Thyroid gland (tissue), 4 donors: ENCODE data around the gene PRKCH. TPM values are rescaled to one million over a fixed set of nuclear protein-coding genes. Genes with fewer than 3 reads are reported as not detected.

ENCODE experiments used
- DNase-seq, 2 donors: peaks; one replicate each; pipeline ENCODE4 v3.0.0-alpha.2; 2019
- H3K27ac ChIP-seq, 3 donors: fragments of 200-600 bp; sonication (generic); 1 replicate in 2 of 3; 2 replicates in 1 of 3; pipeline ENCODE4 v1.5.1; 2016 to 2019; ENCODE audit warnings: mild to moderate bottlenecking in 1 of 3, moderate library complexity in 1 of 3
- H3K27me3 ChIP-seq: fragments of 200-600 bp; sonication (generic); one replicate; pipeline ENCODE4 v1.5.1; 2019
- H3K36me3 ChIP-seq, 2 donors: fragments of 200-600 bp; sonication (generic); one replicate each; pipeline ENCODE4 v1.5.1; 2016 to 2019
- H3K4me1 ChIP-seq, 2 donors: fragments of 200-600 bp; sonication (generic); one replicate each; pipeline ENCODE4 v1.5.1; 2017 to 2019
- H3K4me3 ChIP-seq, 3 donors: fragments of 200-600 bp; sonication (generic); replicated peaks in 1 of 3; 1 replicate in 2 of 3; 2 replicates in 1 of 3; pipeline ENCODE4 v1.5.1; 2016; ENCODE audit warnings: mild to moderate bottlenecking in 1 of 3
- H3K9me3 ChIP-seq: fragments of 200-600 bp; sonication (generic); one replicate; pipeline ENCODE4 v1.5.1; 2017
- CTCF ChIP-seq, 6 experiments: fragments of 200-600 bp in 3 of 6; fragments of 450-650 bp in 3 of 6; sonication (generic) in 3 of 6; IDR thresholded peaks; one replicate each; pipeline ENCODE4 v1.5.1; 2016 to 2019; ENCODE audit warnings: antibody characterized with exemption in 6 of 6, mild to moderate bottlenecking in 2 of 6, inconsistent platforms in 1 of 6, moderate library complexity in 1 of 6
- POLR2A ChIP-seq, 2 donors: fragments of 450-650 bp; IDR thresholded peaks; one replicate each; pipeline ENCODE4 v1.6.1; 2017; ENCODE audit warnings: antibody characterized with exemption in 2 of 2, mild to moderate bottlenecking in 2 of 2, moderate library complexity in 1 of 2
- WGBS, 2 donors: methylation state at CpG; one replicate each; pipeline ENCODE4 v1.1.5; 2017; 5-methylcytosine and 5-hydroxymethylcytosine counted together
- intact Hi-C: fragments of 100-400 bp; cut with DNase I; formaldehyde crosslinking; loops from one replicate; pipeline ENCODE4 v1.15.1; 2023
- total RNA-seq, 4 donors: library from RNA; depleted of rRNA; stranded (reverse); fragments of >200 nt; gene quantifications; one replicate each; pipeline ENCODE4 v1.2.3, GENCODE V29; 2016

The PRKCH gene
- total RNA-seq, 4 donors from 2014 or later, result 34.0 to 68.7 (median 49.8) TPM

- no peak overlapping the region for H3K4me3 ChIP-seq
- WGBS, 2 donors, result 86% methylated on average over 5 of the region's 6 CpGs
- no peak for DNase-seq
- no peaks in the 10 kb centered on the region for H3K4me1 ChIP-seq
- no peaks in the 10 kb centered on the region for H3K27me3 ChIP-seq
- TF ChIP-seq POLR2A (IDR thresholded peaks at IDR 0.05) (no peak), CTCF (IDR thresholded peaks at IDR 0.05) (no peak)
- intact Hi-C loops, result no loop called here
- no peak overlapping the region for H3K27ac ChIP-seq
- no peaks in the 10 kb centered on the region for H3K36me3 ChIP-seq
- no peaks in the 10 kb centered on the region for H3K9me3 ChIP-seq
These were observed 73.8 kb downstream of the PRKCH start for GRCh38 chr14:61395115-61395725.

GRCh38 chr14:61396279-61396678 is 74.9 kb downstream of the PRKCH start:
- WGBS, 2 donors, result 83 to 92% methylated on average over 1 of the region's 1 CpG
- Histone ChIP-seq H3K27me3 (no peaks in the 10 kb centered on the region), H3K4me1 (no peaks in the 10 kb centered on the region), H3K27ac (no peak overlapping the region), H3K4me3 (no peak overlapping the region), H3K36me3 (no peaks in the 10 kb centered on the region), H3K9me3 (no peaks in the 10 kb centered on the region)
- intact Hi-C loops, result no loop called here
- TF ChIP-seq POLR2A (IDR thresholded peaks at IDR 0.05) (no peak), CTCF (IDR thresholded peaks at IDR 0.05) (no peak)
- no peak for DNase-seq

- intact Hi-C loops, result no loop called here
- no peak overlapping the region for H3K27ac ChIP-seq
- 89 to 95% methylated on average over 3 of the region's 3 CpGs for WGBS, 2 donors
- no peak for DNase-seq
- H3K4me3 ChIP-seq, result no peak overlapping the region
- TF ChIP-seq POLR2A (IDR thresholded peaks at IDR 0.05) (no peak), CTCF (IDR thresholded peaks at IDR 0.05) (no peak)
- no peaks in the 10 kb centered on the region for H3K9me3 ChIP-seq
- no peaks in the 10 kb centered on the region for H3K36me3 ChIP-seq
- H3K27me3 ChIP-seq, result no peaks in the 10 kb centered on the region
- no peaks in the 10 kb centered on the region for H3K4me1 ChIP-seq
These were observed 75.3 kb downstream of the PRKCH start for GRCh38 chr14:61396694-61397093.

GRCh38 chr14:61397615-61398014 is 76.2 kb downstream of the PRKCH start:
- H3K9me3 ChIP-seq, result no peaks in the 10 kb centered on the region
- H3K36me3 ChIP-seq, result no peaks in the 10 kb centered on the region
- H3K4me3 ChIP-seq, result no peak overlapping the region
- no peak for DNase-seq
- H3K27ac ChIP-seq, result no peak overlapping the region
- 87 to 94% methylated on average over 3 of the region's 3 CpGs for WGBS, 2 donors
- TF ChIP-seq POLR2A (IDR thresholded peaks at IDR 0.05) (no peak), CTCF (IDR thresholded peaks at IDR 0.05) (no peak)
- intact Hi-C loops, result no loop called here
- no peaks in the 10 kb centered on the region for H3K4me1 ChIP-seq
- no peaks in the 10 kb centered on the region for H3K27me3 ChIP-seq

GRCh38 chr14:61398221-61398620 is 76.8 kb downstream of the PRKCH start:
- WGBS, 2 donors, result 92 to 96% methylated on average over 2 of the region's 2 CpGs
- H3K4me3 ChIP-seq, result no peak overlapping the region
- H3K36me3 ChIP-seq, result no peaks in the 10 kb centered on the region
- H3K9me3 ChIP-seq, result no peaks in the 10 kb centered on the region
- intact Hi-C loops, result no loop called here
- no peak for DNase-seq
- no peaks in the 10 kb centered on the region for H3K27me3 ChIP-seq
- no peak overlapping the region for H3K27ac ChIP-seq
- H3K4me1 ChIP-seq, result no peaks in the 10 kb centered on the region
- no peak for TF ChIP-seq CTCF (IDR thresholded peaks at IDR 0.05)
- TF ChIP-seq POLR2A (IDR thresholded peaks at IDR 0.05), result no peak
